HTR-8/SVneo (cell line): Measurements from ENCODE around the gene ITPKA.

Experiments used
- DNase-seq: peaks from one replicate; pipeline ENCODE4 v3.0.0; 2011; ENCODE audit warnings: low spot score, mixed read lengths; ENCODE audit not compliant: insufficient read length
- FAIRE-seq: peaks from 2 replicates; lab custom pipeline; 2011; peaks lifted over from hg19 to GRCh38; lab: Jason Lieb, UNC

Gene ITPKA

DNA sequence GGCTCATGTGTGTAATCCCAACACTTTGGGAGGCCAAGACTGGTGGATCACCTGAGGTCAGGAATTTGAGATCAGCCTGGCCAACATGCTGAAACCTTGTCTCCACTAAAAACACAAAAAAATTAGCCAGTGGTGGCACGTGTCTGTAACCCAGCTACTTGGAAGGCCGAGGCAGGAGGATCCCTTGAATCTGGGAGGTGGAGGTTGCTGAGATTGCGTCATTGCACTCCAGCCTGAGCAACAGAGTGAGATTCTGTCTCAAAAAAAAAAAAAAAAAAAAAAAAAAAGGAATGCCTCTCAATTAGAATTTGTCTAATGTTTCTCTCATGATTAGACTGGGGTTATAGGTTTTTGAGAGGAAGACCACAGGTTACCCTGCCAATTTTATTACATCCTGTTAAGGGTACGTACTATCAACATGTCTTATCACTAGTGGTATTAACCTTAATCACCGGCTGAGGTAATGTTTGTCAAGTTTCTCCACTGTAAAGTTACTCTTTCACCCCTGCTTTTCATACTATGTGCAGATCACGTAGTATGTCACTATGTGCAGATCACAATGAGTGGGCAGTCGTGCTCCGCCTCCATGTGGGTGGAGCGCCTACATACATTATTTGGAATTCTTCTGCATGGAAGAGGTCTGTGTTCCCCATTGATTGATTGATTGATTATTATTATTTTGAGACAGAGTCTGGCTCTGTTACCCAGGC lies 56.5 kb downstream of the ITPKA start:
- DNase-seq (no peak), FAIRE-seq (no peak)
